Activated CD4-positive, alpha-beta T cell treated with anti-CD3 and anti-CD28 coated beads for 36 hours (primary cell): ENCODE data around the gene HMGXB4. TPM values are rescaled to one million over a fixed set of nuclear protein-coding genes. Genes with fewer than 3 reads are reported as not detected.

Source experiments
- ATAC-seq: fragments of 200-7000 bp; cut with Tn5 transposase; one replicate; pipeline ENCODE4 v1.10.0; 2021; ENCODE audit warnings: mild to moderate bottlenecking, moderate library complexity
- CTCF ChIA-PET: fragments of 350-600 bp; sonication (Branson Sonifier 250); formaldehyde crosslinking; loops from one replicate; lab custom pipeline; 2021; ENCODE audit warnings: antibody characterized with exemption; lab: Charles Lee
- POLR2A ChIA-PET: fragments of 350-600 bp; sonication (Branson Sonifier 250); formaldehyde crosslinking; loops from one replicate; lab custom pipeline; 2021; ENCODE audit warnings: antibody characterized with exemption, inconsistent platforms; lab: Charles Lee
- DNase-seq: peaks from one replicate; pipeline ENCODE4 v3.0.0-alpha.2; 2020
- H3K27ac Mint-ChIP-seq: one replicate; pipeline ENCODE4 v1.8.0; 2021; ENCODE audit warnings: mixed read lengths
- H3K27me3 Mint-ChIP-seq: one replicate; pipeline ENCODE4 v1.8.0; 2021; ENCODE audit warnings: mixed read lengths
- H3K36me3 Mint-ChIP-seq: one replicate; pipeline ENCODE4 v1.8.0; 2021; ENCODE audit warnings: low read depth, mixed read lengths
- H3K4me1 Mint-ChIP-seq: one replicate; pipeline ENCODE4 v1.8.0; 2021; ENCODE audit warnings: mixed read lengths
- H3K4me3 Mint-ChIP-seq: one replicate; pipeline ENCODE4 v1.8.0; 2021; ENCODE audit warnings: mild to moderate bottlenecking, moderate library complexity, mixed read lengths
- H3K9me3 Mint-ChIP-seq: one replicate; pipeline ENCODE4 v1.8.0; 2021; ENCODE audit warnings: low read depth, mixed read lengths
- intact Hi-C, 2 experiments: fragments of 100-400 bp; cut with DNase I in 1 of 2; cut with micrococcal nuclease in 1 of 2; formaldehyde crosslinking; loops; one replicate each; pipeline versions ENCODE4 v1.14.2 to v1.15.1; 2022 to 2024; cut with DNase I, micrococcal nuclease
- total RNA-seq, 2 experiments: library from RNA; stranded (reverse); gene quantifications; one replicate each; pipeline ENCODE4 v1.2.3, GENCODE V29; 2021

The HMGXB4 gene
- total RNA-seq, 2 experiments from 2014 or later, result 36.8 to 37.6 TPM

DNA sequence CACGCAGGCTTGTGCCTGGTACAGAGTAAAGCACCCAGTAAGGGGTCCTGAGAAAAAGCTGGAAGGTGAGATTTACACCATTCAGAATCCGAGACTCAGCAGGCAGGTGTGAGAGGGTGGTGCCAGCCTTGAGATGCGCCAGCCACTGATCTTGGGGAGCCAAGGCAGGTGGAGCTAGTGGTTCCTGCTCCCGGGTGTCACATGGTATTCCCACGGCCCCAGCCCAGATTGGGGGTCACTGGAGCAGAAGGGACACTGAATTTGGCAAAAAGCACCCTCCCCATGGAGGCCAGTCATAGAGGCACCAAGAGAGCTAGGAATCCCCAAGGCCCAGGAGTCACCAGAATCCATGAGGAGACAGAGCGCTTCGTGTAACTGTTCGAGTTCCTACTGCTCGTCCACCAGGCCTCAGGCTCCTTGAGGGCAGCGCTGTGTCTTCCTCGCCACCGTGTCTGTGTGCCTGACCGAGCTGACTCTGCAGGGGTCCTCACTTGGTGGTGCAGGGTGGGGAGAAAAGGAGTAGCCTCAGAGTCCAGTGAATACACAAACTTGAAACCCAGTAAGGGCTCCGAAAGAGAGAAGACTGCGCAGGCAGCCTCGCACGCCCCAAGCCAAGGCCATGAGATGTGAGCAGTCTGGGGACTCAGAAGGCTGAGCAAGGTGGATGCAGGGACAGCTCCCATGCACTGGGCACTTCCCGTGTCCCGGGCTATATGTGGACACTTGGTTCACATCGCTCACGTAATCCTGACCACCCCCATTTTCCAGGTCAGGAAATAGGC lies 70.6 kb downstream of the HMGXB4 start:
- POLR2A ChIA-PET, result no interaction called here
- CTCF ChIA-PET, result interaction anchor here (1.4 kb wide), 1 partner anchor 21 kb away, joined by 3 read pairs; no protein-coding TSS in a partner anchor
- Mint-ChIP-seq H3K4me3 (no peak overlapping the region), H3K9me3 (no peaks in the 10 kb centered on the region), H3K4me1 (peaks cover 20% of the 10 kb centered on the region), H3K36me3 (peaks cover 40% of the 10 kb centered on the region), H3K27ac (no peak overlapping the region), H3K27me3 (no peaks in the 10 kb centered on the region)
- ATAC-seq (no peak), DNase-seq (no peak)
- intact Hi-C loops, result no loop called here

DNA sequence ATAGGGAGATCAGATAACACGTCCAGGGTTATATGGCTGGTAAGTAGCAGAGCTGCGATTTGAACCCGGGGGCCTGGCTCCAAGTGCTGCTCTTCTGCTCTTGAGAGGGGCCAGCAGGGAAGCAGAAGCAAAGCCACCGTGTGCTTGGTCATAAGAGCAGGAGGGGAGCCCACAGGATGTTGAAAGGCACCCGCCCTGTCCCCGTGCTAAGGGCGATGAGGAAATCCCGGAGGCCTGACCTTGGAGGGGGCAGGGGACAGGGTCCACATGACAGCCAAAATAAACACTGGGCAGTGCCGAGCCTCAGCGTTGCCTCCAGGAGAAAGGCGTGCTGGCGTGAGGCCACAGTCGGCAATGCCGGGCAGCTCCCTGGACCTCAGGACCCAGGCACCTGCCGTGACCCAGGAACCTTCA lies 71.2 kb downstream of the HMGXB4 start:
- DNase-seq (no peak), ATAC-seq (no peak)
- CTCF ChIA-PET, result interaction anchor here (0.6 kb wide), 1 partner anchor 303 kb away, joined by 3 read pairs; no protein-coding TSS in a partner anchor
- H3K27me3 Mint-ChIP-seq, result no peaks in the 10 kb centered on the region
- no peak overlapping the region for H3K27ac Mint-ChIP-seq
- H3K9me3 Mint-ChIP-seq, result no peaks in the 10 kb centered on the region
- POLR2A ChIA-PET, result no interaction called here
- no peak overlapping the region for H3K4me3 Mint-ChIP-seq
- intact Hi-C loops, result no loop called here
- H3K36me3 Mint-ChIP-seq, result peaks cover 37% of the 10 kb centered on the region
- peaks cover 21% of the 10 kb centered on the region for H3K4me1 Mint-ChIP-seq

DNA sequence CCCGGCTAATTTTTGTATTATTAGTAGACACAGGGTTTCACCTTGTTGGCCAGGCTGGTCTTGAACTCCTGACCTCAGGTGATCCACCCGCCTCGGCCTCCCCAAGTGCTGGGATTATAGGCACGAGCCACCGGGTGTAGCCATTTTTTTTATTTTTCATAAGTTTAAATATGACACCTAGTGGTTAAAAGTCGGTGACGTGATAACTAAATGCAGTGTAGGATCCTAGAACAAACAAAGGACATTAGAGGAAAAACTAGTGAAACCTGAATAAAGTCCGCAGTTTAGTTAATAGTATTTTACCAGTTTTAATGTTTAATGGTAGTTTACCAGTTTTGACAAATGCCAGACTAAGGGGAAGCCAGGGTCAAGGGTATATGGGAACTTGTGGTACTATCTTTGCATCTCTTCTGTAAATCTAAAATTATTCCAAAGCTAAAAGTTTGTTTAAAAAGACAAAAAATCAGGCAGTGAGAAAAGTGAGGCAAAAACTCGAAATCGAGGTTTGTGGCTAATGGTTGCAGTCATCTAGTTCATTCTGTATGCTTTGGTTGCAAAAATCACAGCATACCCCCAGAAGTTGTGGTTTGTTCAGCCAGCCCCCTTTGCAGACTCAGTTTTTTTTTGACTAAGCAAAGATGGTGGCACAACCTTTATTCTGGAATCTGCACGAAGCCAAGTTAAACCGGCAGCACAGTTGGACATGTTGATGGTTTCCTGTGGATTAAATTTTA lies 72.0 kb downstream of the HMGXB4 start:
- DNase-seq (no peak), ATAC-seq (no peak)
- Mint-ChIP-seq H3K36me3 (peaks cover 41% of the 10 kb centered on the region), H3K4me1 (peaks cover 29% of the 10 kb centered on the region), H3K9me3 (no peaks in the 10 kb centered on the region), H3K27ac (peak overlapping the region; percentile 51), H3K4me3 (no peak overlapping the region), H3K27me3 (no peaks in the 10 kb centered on the region)
- ChIA-PET POLR2A (interaction anchor here (0.6 kb wide), 2 partner anchors 30 to 43 kb away, joined by 3 to 4 read pairs; partner anchors contain the start of gene TOM1), CTCF (interaction anchor here (0.6 to 1.6 kb wide), 8 partner anchors 9 to 302 kb away, joined by 3 to 4 read pairs (median 3); partner anchors contain the start of gene TOM1)
- intact Hi-C loops, result no loop called here

DNA sequence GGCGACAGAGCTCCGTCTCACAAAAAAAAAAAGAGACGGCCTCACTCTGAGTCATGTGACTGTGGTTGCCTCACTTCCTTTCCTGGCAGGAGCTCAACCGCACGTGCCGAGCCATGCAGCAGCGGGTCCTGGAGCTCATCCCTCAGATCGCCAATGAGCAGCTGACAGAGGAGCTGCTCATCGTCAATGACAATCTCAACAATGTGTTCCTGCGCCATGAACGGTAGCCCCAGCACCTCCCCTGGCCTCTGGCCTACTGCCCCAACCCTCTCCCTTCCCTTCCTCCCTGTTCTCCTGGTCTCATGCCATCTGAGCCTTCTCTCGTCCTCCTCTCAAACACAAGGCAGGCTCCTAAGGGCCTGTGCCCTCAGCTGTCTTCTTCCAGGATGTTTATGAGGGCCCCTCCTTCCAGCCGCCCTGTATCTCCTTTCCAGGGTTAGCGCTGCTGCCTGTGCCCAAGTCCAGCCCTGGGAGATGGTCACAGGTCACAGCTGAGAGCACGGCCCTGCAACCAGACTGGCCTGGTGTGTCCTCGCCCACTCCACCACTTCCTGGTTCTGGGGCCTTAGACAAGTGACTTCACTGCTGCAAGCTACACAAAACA lies 73.1 kb downstream of the HMGXB4 start:
- Mint-ChIP-seq H3K27me3 (no peaks in the 10 kb centered on the region), H3K4me3 (peak overlapping the region; percentile 78), H3K4me1 (peaks cover 30% of the 10 kb centered on the region), H3K27ac (peak overlapping the region; percentile 97), H3K9me3 (no peaks in the 10 kb centered on the region), H3K36me3 (peaks cover 31% of the 10 kb centered on the region)
- peak; percentile 70 for ATAC-seq
- intact Hi-C loops, result loop anchor here (1.0 to 10.0 kb wide), 5 partner anchors 17 to 76 kb away; partner anchors contain the start of genes HMGXB4 (in 2 of the 2) and TOM1 (in 2 of the 2)
- peak; percentile 83 for DNase-seq
- POLR2A ChIA-PET, result interaction anchor here (0.6 to 1.1 kb wide), 8 partner anchors 30 to 827 kb away, joined by 3 to 7 read pairs (median 3); partner anchors contain the start of gene TOM1
- CTCF ChIA-PET, result interaction anchor here (0.6 to 1.6 kb wide), 11 partner anchors 18 to 253 kb away, joined by 3 to 4 read pairs (median 3); partner anchors contain the start of gene TOM1

DNA sequence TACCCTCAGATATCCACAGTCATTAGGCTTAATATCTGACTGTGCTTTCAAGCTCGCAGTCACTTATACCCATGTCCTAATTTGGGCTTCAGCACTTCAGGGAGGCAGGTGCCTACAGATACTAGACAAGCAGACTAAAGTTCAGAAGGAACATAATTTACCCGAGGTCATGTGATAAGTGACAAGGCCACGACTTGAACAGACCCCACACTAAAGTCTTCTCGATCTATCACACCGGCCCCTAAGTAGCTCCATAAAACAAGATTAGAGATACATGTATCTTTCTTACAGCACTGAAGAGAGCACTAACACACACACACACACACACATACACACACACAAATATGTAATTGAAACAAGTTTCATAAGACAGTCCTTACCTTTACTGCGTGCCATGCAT lies 75.0 kb downstream of the HMGXB4 start:
- no peaks in the 10 kb centered on the region for H3K27me3 Mint-ChIP-seq
- peak overlapping the region; percentile 4 for H3K27ac Mint-ChIP-seq
- H3K9me3 Mint-ChIP-seq, result no peaks in the 10 kb centered on the region
- intact Hi-C loops, result loop anchor here in 1 of 2 experiments (5.0 to 10.0 kb wide), 2 partner anchors 35 to 77 kb away; partner anchors contain the start of genes HMGXB4 and TOM1
- POLR2A ChIA-PET, result no interaction called here
- no peak for ATAC-seq
- CTCF ChIA-PET, result interaction anchor here (1.2 kb wide), 1 partner anchor 23 kb away, joined by 8 read pairs; no protein-coding TSS in a partner anchor
- peaks cover 30% of the 10 kb centered on the region for H3K36me3 Mint-ChIP-seq
- H3K4me1 Mint-ChIP-seq, result peaks cover 34% of the 10 kb centered on the region
- DNase-seq, result no peak
- no peak overlapping the region for H3K4me3 Mint-ChIP-seq

DNA sequence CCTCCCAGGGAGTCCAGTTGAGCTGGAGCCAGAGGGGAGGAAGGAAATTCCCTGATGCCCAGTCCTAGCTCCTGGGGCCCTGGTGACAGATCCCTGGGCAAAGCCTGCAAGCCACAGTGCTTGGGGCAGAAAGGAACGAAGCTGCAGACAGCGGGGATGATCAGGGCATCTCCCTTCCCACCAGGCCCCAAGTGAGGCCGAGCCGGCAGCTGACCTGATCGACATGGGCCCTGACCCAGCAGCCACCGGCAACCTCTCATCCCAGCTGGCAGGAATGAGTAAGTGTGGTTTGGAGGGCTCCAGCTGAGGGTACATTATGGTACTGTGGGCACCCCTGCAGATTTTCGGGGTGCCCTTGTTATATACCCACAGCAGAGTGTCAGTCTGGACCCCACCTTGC lies 75.9 kb downstream of the HMGXB4 start:
- peaks cover 33% of the 10 kb centered on the region for H3K36me3 Mint-ChIP-seq
- no peak overlapping the region for H3K4me3 Mint-ChIP-seq
- ATAC-seq (no peak), DNase-seq (no peak)
- H3K9me3 Mint-ChIP-seq, result no peaks in the 10 kb centered on the region
- ChIA-PET POLR2A (interaction anchor here (0.9 kb wide), 1 partner anchor 27 kb away, joined by 3 read pairs; no protein-coding TSS in a partner anchor), CTCF (interaction anchor here (1.2 kb wide), 1 partner anchor 22 kb away, joined by 8 read pairs; no protein-coding TSS in a partner anchor)
- intact Hi-C loops, result loop anchor here in 1 of 2 experiments (5.0 to 10.0 kb wide), 2 partner anchors 36 to 78 kb away; partner anchors contain the start of genes HMGXB4 and TOM1
- H3K27me3 Mint-ChIP-seq, result no peaks in the 10 kb centered on the region
- no peak overlapping the region for H3K27ac Mint-ChIP-seq
- peaks cover 34% of the 10 kb centered on the region for H3K4me1 Mint-ChIP-seq

DNA sequence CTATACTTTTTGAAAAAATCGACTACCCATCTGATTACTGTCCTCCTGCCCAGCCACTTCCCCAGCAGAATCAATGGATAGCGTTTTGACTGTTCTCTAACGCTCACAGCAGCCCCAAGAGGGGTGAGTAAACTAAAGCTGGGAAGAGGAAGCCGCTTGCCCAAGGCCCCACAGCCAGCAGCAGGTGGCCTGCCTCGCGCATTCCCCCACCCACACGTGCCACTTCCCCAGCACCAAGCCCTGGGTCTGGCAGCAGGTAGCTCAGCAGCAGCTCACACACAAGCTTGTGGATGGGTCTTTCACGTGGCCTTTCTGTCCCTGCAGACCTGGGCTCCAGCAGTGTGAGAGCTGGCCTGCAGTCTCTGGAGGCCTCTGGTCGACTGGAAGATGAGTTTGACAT lies 76.7 kb downstream of the HMGXB4 start:
- Mint-ChIP-seq H3K27ac (peak overlapping the region; percentile 71), H3K27me3 (no peaks in the 10 kb centered on the region), H3K4me1 (peaks cover 33% of the 10 kb centered on the region), H3K4me3 (no peak overlapping the region), H3K36me3 (peaks cover 33% of the 10 kb centered on the region), H3K9me3 (no peaks in the 10 kb centered on the region)
- DNase-seq (peak; percentile 66), ATAC-seq (peak; percentile 55)
- ChIA-PET CTCF (interaction anchor here (0.6 to 0.8 kb wide), 3 partner anchors 19 to 27 kb away, joined by 3 read pairs; no protein-coding TSS in a partner anchor), POLR2A (interaction anchor here (0.9 kb wide), 1 partner anchor 27 kb away, joined by 3 read pairs; no protein-coding TSS in a partner anchor)
- intact Hi-C loops, result loop anchor here in 1 of 2 experiments (5.0 to 10.0 kb wide), 2 partner anchors 37 to 79 kb away; partner anchors contain the start of genes HMGXB4 and TOM1

DNA sequence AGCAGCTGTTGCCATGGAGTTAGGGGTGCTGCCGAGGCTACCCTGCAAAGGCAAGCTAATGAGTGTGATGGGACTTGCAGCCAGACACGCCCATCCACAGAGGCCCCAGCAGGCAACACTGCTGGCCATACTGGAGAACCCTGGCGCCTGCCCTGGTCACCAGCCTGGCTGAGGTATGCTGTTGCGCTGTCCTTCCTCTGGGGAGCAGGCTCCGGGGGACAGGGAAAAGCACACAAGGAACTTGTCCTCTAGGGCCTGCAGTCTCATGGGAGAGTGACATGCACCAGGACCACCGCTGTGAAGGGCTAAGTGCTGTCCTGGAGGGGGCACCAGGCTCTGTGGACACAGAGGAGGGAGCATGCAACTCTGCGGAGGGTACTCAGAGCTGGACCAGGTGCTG lies 78.2 kb downstream of the HMGXB4 start:
- peaks cover 34% of the 10 kb centered on the region for H3K36me3 Mint-ChIP-seq
- peaks cover 18% of the 10 kb centered on the region for H3K4me1 Mint-ChIP-seq
- no peaks in the 10 kb centered on the region for H3K9me3 Mint-ChIP-seq
- no peaks in the 10 kb centered on the region for H3K27me3 Mint-ChIP-seq
- DNase-seq (no peak), ATAC-seq (no peak)
- intact Hi-C loops, result loop anchor here in 1 of 2 experiments (10.0 kb wide), 1 partner anchor 81 kb away; the partner anchor contains the start of gene HMGXB4
- no peak overlapping the region for H3K4me3 Mint-ChIP-seq
- ChIA-PET POLR2A (no interaction called here), CTCF (interaction anchor here (0.6 kb wide), 1 partner anchor 419 kb away, joined by 3 read pairs; no protein-coding TSS in a partner anchor)
- no peak overlapping the region for H3K27ac Mint-ChIP-seq

DNA sequence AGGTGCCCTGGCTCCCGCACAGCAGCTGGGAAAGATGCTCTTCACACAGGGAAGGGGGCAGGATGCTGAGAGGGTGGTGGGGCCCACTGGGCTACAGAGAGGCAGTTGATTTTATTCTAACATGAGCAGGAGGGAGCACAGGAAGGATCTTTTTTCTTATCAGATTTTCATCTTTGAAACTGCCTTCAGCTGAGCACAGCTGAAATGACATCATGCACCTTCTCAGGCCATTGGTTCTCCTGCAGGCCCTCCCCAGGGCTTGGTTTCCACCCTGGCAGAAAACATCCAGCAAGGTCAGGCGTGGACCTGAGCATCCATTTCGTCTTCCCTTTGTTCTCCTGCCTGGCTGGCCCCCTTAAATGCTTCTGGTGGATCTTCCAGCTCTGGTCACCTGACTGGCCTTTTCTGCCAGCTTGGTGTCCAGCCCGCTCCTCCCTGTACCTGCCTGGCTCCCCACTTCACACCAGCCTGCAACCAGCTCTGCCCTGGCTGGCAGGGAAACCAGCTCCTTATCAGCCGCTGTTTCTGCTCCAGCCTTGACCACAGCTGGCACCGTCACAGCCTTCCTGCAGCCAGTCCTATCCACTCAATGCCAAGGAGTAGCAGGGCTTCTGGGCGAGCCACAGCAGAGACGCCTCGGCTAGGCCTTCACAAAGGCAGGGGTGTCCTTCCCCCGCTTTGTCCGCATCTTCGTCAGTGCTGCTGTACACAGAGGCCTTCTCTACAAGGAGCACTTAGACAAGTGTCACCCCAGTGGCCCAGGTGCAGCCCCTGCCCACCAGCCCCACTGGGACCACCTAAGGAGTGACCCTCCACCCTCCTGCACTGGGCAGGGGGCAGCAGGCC lies 78.9 kb downstream of the HMGXB4 start:
- Mint-ChIP-seq H3K4me3 (no peak overlapping the region), H3K4me1 (peaks cover 15% of the 10 kb centered on the region), H3K36me3 (peaks cover 34% of the 10 kb centered on the region), H3K9me3 (no peaks in the 10 kb centered on the region), H3K27me3 (no peaks in the 10 kb centered on the region), H3K27ac (no peak overlapping the region)
- CTCF ChIA-PET, result interaction anchor here (0.6 kb wide), 1 partner anchor 419 kb away, joined by 3 read pairs; no protein-coding TSS in a partner anchor
- intact Hi-C loops, result loop anchor here in 1 of 2 experiments (10.0 kb wide), 1 partner anchor 81 kb away; the partner anchor contains the start of gene HMGXB4
- ATAC-seq (no peak), DNase-seq (no peak)
- POLR2A ChIA-PET, result no interaction called here
